ENCODE data around the gene CCSER2. TPM values are rescaled to one million over a fixed set of nuclear protein-coding genes. Genes with fewer than 3 reads are reported as not detected.
A peak's percentile ranks its signal among the peaks of the same experiment; 100 is the strongest.

Gene CCSER2
- total RNA-seq, 1 donor, result 40.8 TPM

DNA sequence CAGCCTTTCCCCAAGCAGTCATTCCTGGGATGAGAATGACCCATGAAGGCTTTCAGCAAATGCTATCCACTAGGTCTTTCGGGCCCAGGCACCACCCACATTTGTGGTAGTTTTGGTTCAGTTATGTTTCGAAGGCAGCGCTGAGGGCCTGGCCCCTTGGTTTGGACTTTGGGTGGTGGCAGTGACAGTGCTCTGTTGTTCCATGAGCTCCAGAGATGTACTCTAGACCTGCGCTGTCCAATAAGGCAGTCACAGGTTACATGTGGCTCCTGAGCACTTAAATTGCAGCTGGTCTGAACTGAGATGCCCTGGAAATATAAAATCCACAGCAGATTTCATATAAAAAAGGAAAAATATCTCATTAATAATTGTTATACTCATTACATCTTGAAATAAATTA is 209.6 kb downstream of the CCSER2 start:
- no peak for DNase-seq (ENCODE audit: low read depth)
- no peak overlapping the region for H3K4me3 ChIP-seq (ENCODE audit: low read depth, low read length)
- TF ChIP-seq, protein P1, sequence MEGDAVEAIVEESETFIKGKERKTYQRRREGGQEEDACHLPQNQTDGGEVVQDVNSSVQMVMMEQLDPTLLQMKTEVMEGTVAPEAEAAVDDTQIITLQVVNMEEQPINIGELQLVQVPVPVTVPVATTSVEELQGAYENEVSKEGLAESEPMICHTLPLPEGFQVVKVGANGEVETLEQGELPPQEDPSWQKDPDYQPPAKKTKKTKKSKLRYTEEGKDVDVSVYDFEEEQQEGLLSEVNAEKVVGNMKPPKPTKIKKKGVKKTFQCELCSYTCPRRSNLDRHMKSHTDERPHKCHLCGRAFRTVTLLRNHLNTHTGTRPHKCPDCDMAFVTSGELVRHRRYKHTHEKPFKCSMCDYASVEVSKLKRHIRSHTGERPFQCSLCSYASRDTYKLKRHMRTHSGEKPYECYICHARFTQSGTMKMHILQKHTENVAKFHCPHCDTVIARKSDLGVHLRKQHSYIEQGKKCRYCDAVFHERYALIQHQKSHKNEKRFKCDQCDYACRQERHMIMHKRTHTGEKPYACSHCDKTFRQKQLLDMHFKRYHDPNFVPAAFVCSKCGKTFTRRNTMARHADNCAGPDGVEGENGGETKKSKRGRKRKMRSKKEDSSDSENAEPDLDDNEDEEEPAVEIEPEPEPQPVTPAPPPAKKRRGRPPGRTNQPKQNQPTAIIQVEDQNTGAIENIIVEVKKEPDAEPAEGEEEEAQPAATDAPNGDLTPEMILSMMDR (IDR thresholded peaks at IDR 0.05; ENCODE audit: insufficient read depth, low read length), result no peak

DNA sequence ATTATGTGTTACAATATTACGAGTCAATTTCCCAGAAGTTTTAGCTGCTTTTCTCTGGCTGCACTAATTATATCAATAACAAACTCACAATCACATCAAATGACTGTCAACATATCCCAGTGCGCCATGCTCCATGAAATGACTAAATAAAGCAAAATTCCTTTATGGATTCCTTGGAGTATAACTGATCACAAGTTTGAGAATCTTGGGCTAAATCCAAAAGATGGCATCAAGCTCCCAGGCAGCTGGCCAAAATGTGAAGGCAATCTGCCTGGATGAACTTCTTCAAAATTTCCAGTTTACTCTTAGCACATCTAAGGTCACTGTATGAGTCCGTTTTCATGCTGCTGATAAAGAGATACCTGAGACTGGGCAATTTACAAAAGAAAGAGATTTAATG is 210.8 kb downstream of the CCSER2 start:
- H3K4me3 ChIP-seq (ENCODE audit: low read depth, low read length), result no peak overlapping the region
- peak; percentile 33 for DNase-seq (ENCODE audit: low read depth)
- TF ChIP-seq, protein P1 (IDR thresholded peaks at IDR 0.05; ENCODE audit: insufficient read depth, low read length), result no peak

DNA sequence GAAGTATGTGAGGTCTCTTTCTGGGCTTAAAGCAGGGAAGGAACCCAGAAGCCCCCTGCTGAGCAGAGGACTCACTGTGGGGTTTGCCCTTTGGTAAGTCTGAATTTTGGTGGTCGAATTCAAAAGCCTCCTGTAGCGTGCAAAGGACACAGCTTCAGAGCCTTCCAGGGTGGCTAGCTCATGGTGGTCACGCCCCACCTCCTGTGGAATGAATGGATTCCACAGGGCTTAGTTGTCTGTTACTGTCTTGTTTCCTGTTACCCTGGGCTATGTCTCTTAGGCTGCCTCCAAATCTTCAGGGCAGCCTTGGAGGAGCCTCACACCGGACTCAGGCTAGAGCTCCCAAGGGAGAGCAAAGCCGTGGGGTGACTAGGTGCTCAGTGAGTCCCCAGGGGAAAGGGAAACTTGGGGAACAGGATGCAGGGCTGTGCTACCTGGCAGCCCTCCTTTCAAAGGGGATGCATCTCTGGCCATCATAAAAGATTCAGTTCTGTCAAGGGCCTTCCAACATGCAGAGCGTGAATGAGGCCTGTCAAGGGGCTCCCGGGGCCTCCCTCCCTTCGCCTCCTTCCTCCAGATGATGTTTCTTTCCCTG is 211.7 kb downstream of the CCSER2 start:
- peak; percentile 75 for DNase-seq (ENCODE audit: low read depth)
- no peak overlapping the region for H3K4me3 ChIP-seq (ENCODE audit: low read depth, low read length)
- TF ChIP-seq, protein P1 (IDR thresholded peaks at IDR 0.05; ENCODE audit: insufficient read depth, low read length), result no peak

DNA sequence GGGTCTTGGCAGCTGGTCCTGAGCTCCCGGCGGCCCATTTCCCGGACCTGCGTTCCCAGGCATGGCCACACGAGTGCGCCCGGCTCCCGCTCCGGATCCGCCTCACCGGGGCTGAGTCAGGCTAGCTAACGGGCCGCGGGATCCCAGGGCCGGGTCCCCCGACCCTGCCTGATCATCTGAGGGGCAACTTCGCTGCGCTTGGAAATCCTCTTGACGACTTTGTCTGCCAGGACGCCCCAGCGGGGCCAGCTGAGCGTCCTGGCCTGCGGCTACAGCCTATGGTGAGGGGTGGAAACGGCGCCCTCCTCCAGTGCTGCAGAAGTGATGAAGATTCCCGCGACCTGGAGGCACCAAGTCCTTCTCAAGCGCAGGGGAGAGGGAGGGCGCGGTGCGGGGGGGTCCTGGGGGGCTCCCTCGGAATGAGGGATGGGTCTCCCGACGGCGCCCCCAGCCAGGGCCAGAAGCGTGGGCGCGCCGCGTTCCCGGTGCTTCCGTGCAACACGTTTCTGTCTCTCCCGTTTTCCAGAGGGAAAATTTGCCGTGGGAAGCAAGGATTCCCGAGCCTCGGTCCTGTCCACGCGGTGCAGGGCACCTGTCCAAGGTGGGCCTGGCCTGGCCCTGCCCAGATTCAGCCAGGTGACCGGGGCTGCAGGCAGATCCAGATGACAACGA is 212.4 kb downstream of the CCSER2 start:
- H3K4me3 ChIP-seq (ENCODE audit: low read depth, low read length), result peak overlapping the region; percentile 62
- TF ChIP-seq, protein P1 (IDR thresholded peaks at IDR 0.05; ENCODE audit: insufficient read depth, low read length), result peak; percentile 88
- DNase-seq (ENCODE audit: low read depth), result peak; percentile 54

DNA sequence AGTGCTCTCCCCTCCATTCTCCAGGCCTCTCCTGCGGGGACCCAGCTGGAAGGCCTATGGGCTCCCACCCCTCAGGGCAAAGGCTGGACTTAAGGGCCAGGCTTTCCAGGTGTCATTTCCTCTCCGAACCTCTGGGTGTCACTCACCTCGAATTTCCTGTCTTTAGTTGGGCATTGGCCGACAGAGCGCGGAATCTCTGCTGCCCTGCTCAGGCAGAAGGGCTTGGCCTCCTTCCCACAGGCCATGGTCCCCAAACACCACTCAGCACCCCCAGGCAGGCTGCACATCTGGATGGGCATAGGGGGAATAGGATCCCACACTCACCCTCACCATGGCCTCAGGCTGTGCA is 212.9 kb downstream of the CCSER2 start:
- peak overlapping the region; percentile 62 for H3K4me3 ChIP-seq (ENCODE audit: low read depth, low read length)
- no peak for DNase-seq (ENCODE audit: low read depth)
- TF ChIP-seq, protein P1 (IDR thresholded peaks at IDR 0.05; ENCODE audit: insufficient read depth, low read length), result no peak

DNA sequence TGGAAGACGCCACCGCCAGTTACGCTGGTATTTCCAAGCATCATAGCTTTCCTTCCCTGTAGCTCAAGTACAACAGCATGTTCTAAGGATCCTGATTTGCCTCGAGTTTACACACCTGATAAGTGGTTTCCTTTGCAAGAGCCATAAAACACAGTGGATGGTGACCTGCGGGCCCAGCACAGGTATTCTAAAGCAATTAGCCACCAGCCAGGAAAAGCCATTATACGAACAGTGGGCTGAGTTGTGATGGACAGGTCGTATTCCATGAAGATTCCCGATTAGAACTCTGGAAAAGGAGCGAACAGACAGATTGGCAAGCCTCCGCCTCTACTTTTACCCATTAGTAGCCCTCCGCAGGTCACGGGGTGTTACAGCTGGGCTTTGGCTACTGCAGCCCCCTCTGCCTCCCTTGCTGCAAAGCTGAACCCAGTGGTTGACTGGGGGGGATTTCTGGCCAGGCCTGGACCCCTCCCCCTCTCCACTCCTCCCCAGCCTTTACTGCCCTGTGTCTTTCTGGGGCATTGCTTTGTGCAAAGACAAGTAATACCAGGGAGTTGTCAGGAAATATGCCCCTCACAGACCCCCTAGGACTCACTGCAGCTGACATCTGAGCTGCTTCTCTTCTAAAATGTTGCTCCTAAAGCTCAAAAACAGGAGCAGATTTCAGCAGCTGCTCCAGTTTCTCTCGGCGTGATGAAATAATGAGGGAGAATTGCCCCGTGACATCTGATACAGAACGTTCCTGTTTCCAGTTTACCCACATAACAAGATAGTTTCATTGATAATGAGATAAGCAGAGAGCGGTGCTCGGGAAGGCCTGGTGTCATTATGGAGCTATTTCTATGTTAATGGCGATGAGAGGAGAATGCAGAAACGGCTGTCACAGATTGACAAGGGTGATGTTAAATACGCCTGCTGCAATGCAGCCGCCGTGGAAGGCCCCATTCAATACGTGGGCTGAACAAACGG is 214.4 kb downstream of the CCSER2 start:
- no peak overlapping the region for H3K4me3 ChIP-seq (ENCODE audit: low read depth, low read length)
- TF ChIP-seq, protein P1 (IDR thresholded peaks at IDR 0.05; ENCODE audit: insufficient read depth, low read length), result no peak
- DNase-seq (ENCODE audit: low read depth), result no peak
